Stimulated activated naive CD4-positive, alpha-beta T cell (primary cell): ENCODE data around the gene LIM2.

Source experiments
- DNase-seq, 6 experiments: peaks; one replicate each; lab custom pipeline; 2025; lab: John Stamatoyannopoulos, UW

Gene LIM2

GRCh38 chr19:51339687-51340656 is 47.8 kb downstream of the LIM2 start:
- DNase-seq, result peak; percentile 36 to 86 (median 69)

- DNase-seq, result no peak
These were observed 48.5 kb downstream of the LIM2 start for GRCh38 chr19:51339313-51339686.

GRCh38 chr19:51338563-51339312 is 49.0 kb downstream of the LIM2 start:
- peak; percentile 66 to 91 (median 78) for DNase-seq

- no peak for DNase-seq
These were observed 49.8 kb downstream of the LIM2 start for GRCh38 chr19:51337861-51338562.

GRCh38 chr19:51337141-51337860 is 50.5 kb downstream of the LIM2 start:
- no peak for DNase-seq

GRCh38 chr19:51333836-51334460 is 53.8 kb downstream of the LIM2 start:
- no peak for DNase-seq

GRCh38 chr19:51331716-51332115 is 56.1 kb downstream of the LIM2 start:
- DNase-seq, result no peak

GRCh38 chr19:51331193-51331592 is 56.6 kb downstream of the LIM2 start:
- no peak for DNase-seq

- DNase-seq, result no peak
These were observed 57.4 kb downstream of the LIM2 start for GRCh38 chr19:51330366-51330765.
